Kidney (tissue), 14 donors: ENCODE data around the gene PNPLA5. TPM values are rescaled to one million over a fixed set of nuclear protein-coding genes. Genes with fewer than 3 reads are reported as not detected.

Source experiments
- DNase-seq, 5 donors: peaks; one replicate each; pipeline ENCODE4 v3.0.0-alpha.2; 2013 to 2020
- FAIRE-seq: peaks from 2 replicates; lab custom pipeline; 2012; peaks lifted over from hg19 to GRCh38; lab: Jason Lieb, UNC
- H3K27ac ChIP-seq, 2 donors: one replicate each; pipeline ENCODE4 v1.7.0; 2013; ENCODE audit warnings: low read depth in 2 of 2, low read length in 2 of 2, inconsistent platforms in 1 of 2
- H3K27me3 ChIP-seq: one replicate; pipeline ENCODE4 v1.7.1; 2013; ENCODE audit warnings: low read length, inconsistent platforms; ENCODE audit not compliant: control insufficient read depth, insufficient read depth
- H3K36me3 ChIP-seq, 3 donors: one replicate each; pipeline versions ENCODE4 v1.7.0 to v1.7.1; 2013; ENCODE audit warnings: low read length in 3 of 3, control low read depth in 1 of 3, inconsistent platforms in 1 of 3; ENCODE audit not compliant: insufficient read depth in 3 of 3, control insufficient read depth in 2 of 3
- H3K4me1 ChIP-seq, 3 donors: one replicate each; pipeline versions ENCODE4 v1.7.0 to v1.7.1; 2013; ENCODE audit warnings: low read length in 3 of 3, inconsistent platforms in 1 of 3, low read depth in 1 of 3; ENCODE audit not compliant: control insufficient read depth in 2 of 3, insufficient read depth in 2 of 3
- H3K4me3 ChIP-seq, 3 donors: one replicate each; pipeline versions ENCODE4 v1.7.0 to v1.8.1; 2013; ENCODE audit warnings: low read length in 3 of 3, control low read depth in 1 of 3, inconsistent platforms in 1 of 3
- H3K9ac ChIP-seq, 3 donors: one replicate each; pipeline versions ENCODE4 v1.7.0 to v1.7.1; 2013; ENCODE audit warnings: low read length in 3 of 3, control low read depth in 1 of 3, inconsistent platforms in 1 of 3
- H3K9me3 ChIP-seq, 3 donors: one replicate each; pipeline versions ENCODE4 v1.7.0 to v1.7.1; 2013; ENCODE audit warnings: low read length in 3 of 3, control low read depth in 1 of 3, inconsistent platforms in 1 of 3; ENCODE audit not compliant: control insufficient read depth in 2 of 3, insufficient read depth in 1 of 3
- CTCF ChIP-seq: IDR thresholded peaks from 3 replicates; pipeline ENCODE4 v1.5.1; 2012; ENCODE audit warnings: mild to moderate bottlenecking, moderate library complexity, borderline replicate concordance; ENCODE audit not compliant: insufficient read depth; ENCODE audit errors: extremely low read depth
- intact Hi-C: fragments of 100-400 bp; cut with DNase I; formaldehyde crosslinking; loops from one replicate; pipeline ENCODE4 v1.11.1; 2022
- polyA plus RNA-seq: library from polyadenylated mRNA; stranded (reverse); fragments of 350-450 nt; fragmentation: Illumina TruSeq; extraction: RNeasy Lipid Tissue Mini Kit (QIAGEN cat#74804); gene quantifications from one replicate; pipeline ENCODE4 v1.2.3, GENCODE V29; 2014; ENCODE audit warnings: low read depth, low replicate concordance; ENCODE audit not compliant: insufficient read depth
- total RNA-seq: library from RNA; stranded (reverse); fragmentation: NEBNext Ultra II Directional; extraction: Animal tissue kit (Norgen Biotek cat#: 25700); gene quantifications from one replicate; pipeline ENCODE4 v1.2.1, GENCODE V29; 2021
- donor health status: control.
- donor health status: control.
- donor health status: control.
- donor health status: control.
- donor health status: control.
- donor health status: DM: yes; HTN: yes; CAD: no.
- donor health status: Normal renal cell carcinoma (clear cell type).

PNPLA5 gene
- total and polyA plus RNA-seq, 2 donors from 2014 or later = not detected

GRCh38 chr22:43879901-43880540, 11.8 kb downstream of the PNPLA5 start:
- H3K27ac ChIP-seq = no peak overlapping the region
- peak in 2 of 5 donors; percentile 28 to 33 for DNase-seq
- no peaks in the 10 kb centered on the region for H3K4me1 ChIP-seq
- H3K9ac ChIP-seq = no peak overlapping the region
- no peak overlapping the region for H3K4me3 ChIP-seq
- intact Hi-C loops = no loop called here
- no peaks in the 10 kb centered on the region for H3K36me3 ChIP-seq
- no peaks in the 10 kb centered on the region for H3K9me3 ChIP-seq
- TF ChIP-seq CTCF = no peak
- no peak for FAIRE-seq
- H3K27me3 ChIP-seq = no peaks in the 10 kb centered on the region

GRCh38 chr22:43878831-43879550, 12.8 kb downstream of the PNPLA5 start:
- H3K9ac ChIP-seq = no peak overlapping the region
- H3K27me3 ChIP-seq = no peaks in the 10 kb centered on the region
- no peaks in the 10 kb centered on the region for H3K9me3 ChIP-seq
- no peak overlapping the region for H3K27ac ChIP-seq
- no peaks in the 10 kb centered on the region for H3K36me3 ChIP-seq
- no peaks in the 10 kb centered on the region for H3K4me1 ChIP-seq
- TF ChIP-seq CTCF = no peak
- no peak overlapping the region for H3K4me3 ChIP-seq
- DNase-seq = peak in 2 of 5 donors; percentile 18 to 27
- FAIRE-seq = no peak
- intact Hi-C loops = no loop called here

GRCh38 chr22:43878079-43878795, 13.6 kb downstream of the PNPLA5 start:
- H3K27me3 ChIP-seq = no peaks in the 10 kb centered on the region
- TF ChIP-seq CTCF = no peak
- H3K4me3 ChIP-seq = no peak overlapping the region
- H3K27ac ChIP-seq = no peak overlapping the region
- intact Hi-C loops = no loop called here
- no peaks in the 10 kb centered on the region for H3K36me3 ChIP-seq
- H3K4me1 ChIP-seq = no peaks in the 10 kb centered on the region
- DNase-seq (peak in 2 of 5 donors; percentile 4 to 22), FAIRE-seq (no peak)
- no peak overlapping the region for H3K9ac ChIP-seq
- no peaks in the 10 kb centered on the region for H3K9me3 ChIP-seq
